Nephron progenitor cell (in vitro differentiated cells): ENCODE data around the gene SLC9A7.

ENCODE experiments used
- DNase-seq: peaks from one replicate; pipeline ENCODE4 v3.0.0; 2021
- H3K27ac Mint-ChIP-seq: 2 replicates; pipeline ENCODE4 v1.8.0; 2021; ENCODE audit warnings: mild to moderate bottlenecking, moderate library complexity, mixed read lengths
- H3K27me3 Mint-ChIP-seq: 2 replicates; pipeline ENCODE4 v1.8.0; 2021; ENCODE audit warnings: mild to moderate bottlenecking, low read depth, mixed read lengths; ENCODE audit not compliant: poor library complexity
- H3K36me3 Mint-ChIP-seq: 2 replicates; pipeline ENCODE4 v1.8.0; 2021; ENCODE audit warnings: low read depth, mixed read lengths
- H3K4me1 Mint-ChIP-seq: 2 replicates; pipeline ENCODE4 v1.8.0; 2021; ENCODE audit warnings: mixed read lengths
- H3K4me3 Mint-ChIP-seq: 2 replicates; pipeline ENCODE4 v1.8.0; 2021; ENCODE audit warnings: mild to moderate bottlenecking, moderate library complexity, mixed read lengths
- H3K9me3 Mint-ChIP-seq: 2 replicates; pipeline ENCODE4 v1.8.0; 2021; ENCODE audit warnings: mild to moderate bottlenecking, moderate library complexity, mixed read lengths
- CTCF ChIP-seq: fragments of 200-600 bp; sonication (generic); IDR thresholded peaks from 2 replicates; pipeline ENCODE4 v1.5.0; 2021; ENCODE audit warnings: antibody characterized with exemption

Gene SLC9A7

DNA sequence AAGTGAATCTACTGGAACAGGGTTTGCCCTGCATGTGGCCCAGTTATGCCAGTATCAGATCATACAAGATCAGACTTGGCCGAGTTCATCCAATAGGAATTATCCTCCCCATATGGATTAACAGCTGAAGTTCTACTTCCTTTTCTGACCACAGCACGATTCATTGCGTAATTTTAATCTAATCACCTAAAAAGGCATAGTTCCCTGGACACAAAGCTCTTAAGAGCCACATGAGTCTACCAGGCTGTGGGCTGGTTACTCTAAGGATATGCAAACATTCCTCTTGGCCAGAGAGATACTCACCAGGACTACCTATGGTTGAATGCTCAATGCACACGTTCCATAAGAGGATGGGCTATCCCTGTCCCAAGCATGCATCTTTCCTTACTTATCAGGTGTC is 138.4 kb downstream of the SLC9A7 start:
- H3K9me3 Mint-ChIP-seq = peaks cover 50% of the 10 kb centered on the region
- TF ChIP-seq CTCF = no peak
- H3K4me1 Mint-ChIP-seq = peaks cover 10% of the 10 kb centered on the region
- H3K4me3 Mint-ChIP-seq = no peak overlapping the region
- H3K27ac Mint-ChIP-seq = no peak overlapping the region
- peaks cover 28% of the 10 kb centered on the region for H3K36me3 Mint-ChIP-seq
- no peak for DNase-seq
- no peaks in the 10 kb centered on the region for H3K27me3 Mint-ChIP-seq

DNA sequence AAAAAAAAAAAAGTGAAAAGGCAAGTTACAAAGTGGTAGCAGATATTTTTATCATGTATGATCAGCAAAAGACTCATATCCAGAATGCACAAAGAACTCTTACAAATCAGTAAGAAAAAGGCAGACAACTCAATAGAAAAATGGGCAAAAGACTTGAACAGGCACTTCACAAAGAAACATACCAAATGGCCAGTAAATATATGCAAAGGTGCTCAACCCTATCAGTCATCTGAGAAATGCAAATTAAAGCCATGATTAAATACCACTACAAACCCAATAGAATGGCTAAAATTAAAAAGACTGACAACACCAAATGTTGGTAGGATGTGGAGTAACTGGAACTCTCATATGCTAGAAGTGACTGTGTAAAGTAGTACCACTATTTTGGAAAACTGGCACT is 140.0 kb downstream of the SLC9A7 start:
- H3K4me1 Mint-ChIP-seq = peaks cover 10% of the 10 kb centered on the region
- H3K36me3 Mint-ChIP-seq = peaks cover 28% of the 10 kb centered on the region
- no peak for TF ChIP-seq CTCF
- no peak for DNase-seq
- H3K9me3 Mint-ChIP-seq = peaks cover 56% of the 10 kb centered on the region
- no peak overlapping the region for H3K4me3 Mint-ChIP-seq
- H3K27me3 Mint-ChIP-seq = no peaks in the 10 kb centered on the region
- no peak overlapping the region for H3K27ac Mint-ChIP-seq

GRCh38 chrX:46617906-46618305 is 141.0 kb downstream of the SLC9A7 start:
- no peak for TF ChIP-seq CTCF
- Mint-ChIP-seq H3K27ac (peak overlapping the region; percentile 46), H3K4me1 (peaks cover 4% of the 10 kb centered on the region), H3K36me3 (peaks cover 28% of the 10 kb centered on the region), H3K4me3 (no peak overlapping the region), H3K27me3 (no peaks in the 10 kb centered on the region), H3K9me3 (peaks cover 66% of the 10 kb centered on the region)
- no peak for DNase-seq

DNA sequence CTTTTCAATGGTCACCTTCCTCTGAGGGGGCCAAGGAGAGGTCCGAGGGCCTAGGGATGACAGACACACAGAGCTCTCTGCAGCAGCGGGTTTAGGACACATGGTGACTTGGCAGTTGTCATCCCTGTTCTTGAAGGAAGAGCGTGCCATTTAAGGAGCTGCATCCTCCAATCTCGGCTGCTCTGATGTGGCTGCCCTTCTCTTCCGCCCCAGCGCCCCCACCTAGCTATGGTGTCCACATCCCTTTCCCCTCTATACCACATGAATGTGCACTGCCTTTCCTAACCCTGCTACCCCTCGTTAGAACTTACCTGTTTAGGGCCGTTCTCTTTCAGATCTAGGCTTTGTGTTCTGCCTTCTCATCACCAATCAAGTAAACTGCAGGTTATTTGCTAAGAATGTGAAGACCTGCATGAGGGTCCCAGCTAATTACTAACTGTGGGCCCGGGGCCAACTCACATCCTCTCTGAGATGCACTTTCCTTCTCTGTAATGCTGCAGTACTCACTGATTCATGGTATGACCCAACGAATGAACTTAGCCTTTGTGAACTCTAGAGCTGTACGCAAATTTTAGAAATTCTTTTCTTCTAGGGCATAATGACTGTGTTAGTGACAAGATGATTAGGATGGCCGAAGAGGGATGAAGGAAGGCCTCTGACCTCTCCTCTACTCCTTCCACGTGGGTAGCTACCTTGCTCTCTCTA is 147.1 kb downstream of the SLC9A7 start:
- no peak for DNase-seq
- H3K36me3 Mint-ChIP-seq = peaks cover 2% of the 10 kb centered on the region
- peaks cover 3% of the 10 kb centered on the region for H3K4me1 Mint-ChIP-seq
- H3K4me3 Mint-ChIP-seq = no peak overlapping the region
- H3K9me3 Mint-ChIP-seq = peaks cover 50% of the 10 kb centered on the region
- TF ChIP-seq CTCF = no peak
- H3K27me3 Mint-ChIP-seq = peaks cover 2% of the 10 kb centered on the region
- H3K27ac Mint-ChIP-seq = peak overlapping the region; percentile 12

DNA sequence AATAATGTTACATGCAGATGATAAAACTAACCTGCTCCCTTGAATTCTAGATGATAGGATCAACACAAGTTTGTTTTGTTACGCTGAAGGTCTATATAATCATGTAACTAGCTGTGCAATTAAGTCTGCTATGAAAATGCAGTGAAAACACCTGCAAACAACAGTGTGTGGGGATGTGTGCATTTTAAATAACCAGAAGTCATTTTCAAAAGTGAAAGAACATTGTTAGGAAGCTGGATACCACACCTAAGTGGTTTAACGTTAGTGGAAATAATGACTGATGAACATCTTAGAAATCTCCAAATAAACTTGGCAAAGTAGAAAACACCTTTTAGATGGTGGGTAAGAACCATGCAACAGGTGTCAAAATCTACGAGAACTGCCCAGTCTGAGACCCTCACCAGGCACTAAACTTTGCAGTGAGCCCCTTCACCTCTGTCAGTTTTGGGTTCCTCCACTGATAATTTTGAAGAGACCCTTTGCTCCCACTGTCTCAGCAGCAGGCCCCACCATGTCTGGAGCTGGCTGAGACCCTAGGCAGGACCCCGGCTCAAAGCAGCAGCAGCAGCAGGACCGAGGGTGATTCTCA is 148.8 kb downstream of the SLC9A7 start:
- Mint-ChIP-seq H3K4me3 (no peak overlapping the region), H3K4me1 (peaks cover 3% of the 10 kb centered on the region), H3K27me3 (peaks cover 2% of the 10 kb centered on the region), H3K36me3 (no peaks in the 10 kb centered on the region), H3K9me3 (peaks cover 56% of the 10 kb centered on the region), H3K27ac (no peak overlapping the region)
- no peak for TF ChIP-seq CTCF
- DNase-seq = no peak

GRCh38 chrX:46607916-46608315 is 151.0 kb downstream of the SLC9A7 start:
- Mint-ChIP-seq H3K4me1 (peaks cover 3% of the 10 kb centered on the region), H3K27ac (no peak overlapping the region), H3K36me3 (peaks cover 5% of the 10 kb centered on the region), H3K27me3 (peaks cover 2% of the 10 kb centered on the region), H3K9me3 (peaks cover 52% of the 10 kb centered on the region), H3K4me3 (no peak overlapping the region)
- DNase-seq = no peak
- TF ChIP-seq CTCF = no peak
